NCI-H2227 (cell line): ENCODE results near the gene TNFAIP2.
"Not testable (repeated sequence)": the region's sequence is repeated elsewhere in the genome, so short reads cannot be mapped to it uniquely, and the experiment has no call there.

Experiments used
- DNase-seq: peaks from one replicate; lab custom pipeline; 2025; ENCODE audit not compliant: unreplicated experiment; lab: John Stamatoyannopoulos, UW

Gene TNFAIP2

GRCh38 chr14:103155010-103155409 lies 31.7 kb downstream of the TNFAIP2 start:
- no peak for DNase-seq

- DNase-seq, result not testable (repeated sequence)
Measured at GRCh38 chr14:103155416-103155815, 32.2 kb downstream of the TNFAIP2 start.

GRCh38 chr14:103155826-103156394 lies 32.6 kb downstream of the TNFAIP2 start:
- no peak for DNase-seq

GRCh38 chr14:103156651-103157378 lies 33.6 kb downstream of the TNFAIP2 start:
- DNase-seq, result no peak

GRCh38 chr14:103157969-103158368 lies 34.7 kb downstream of the TNFAIP2 start:
- DNase-seq, result no peak

GRCh38 chr14:103158688-103159087 lies 35.4 kb downstream of the TNFAIP2 start:
- no peak for DNase-seq

GRCh38 chr14:103160321-103161053 lies 37.2 kb downstream of the TNFAIP2 start:
- DNase-seq, result no peak

GRCh38 chr14:103161054-103161397 lies 37.8 kb downstream of the TNFAIP2 start:
- no peak for DNase-seq

- DNase-seq, result no peak
Measured at GRCh38 chr14:103163199-103163598, 39.9 kb downstream of the TNFAIP2 start.

- no peak for DNase-seq
Measured at GRCh38 chr14:103164006-103164405, 40.7 kb downstream of the TNFAIP2 start.

GRCh38 chr14:103164779-103165178 lies 41.5 kb downstream of the TNFAIP2 start:
- no peak for DNase-seq

- no peak for DNase-seq
Measured at GRCh38 chr14:103165323-103165722, 42.1 kb downstream of the TNFAIP2 start.

GRCh38 chr14:103169954-103170353 lies 46.7 kb downstream of the TNFAIP2 start:
- no peak for DNase-seq

- DNase-seq, result not testable (repeated sequence)
Measured at GRCh38 chr14:103171206-103171605, 47.9 kb downstream of the TNFAIP2 start.

GRCh38 chr14:103172921-103173320 lies 49.7 kb downstream of the TNFAIP2 start:
- DNase-seq, result no peak

- DNase-seq, result not testable (repeated sequence)
Measured at GRCh38 chr14:103173887-103174286, 50.6 kb downstream of the TNFAIP2 start.

- not testable (repeated sequence) for DNase-seq
Measured at GRCh38 chr14:103176176-103176575, 52.9 kb downstream of the TNFAIP2 start.

- no peak for DNase-seq
Measured at GRCh38 chr14:103177376-103177775, 54.1 kb downstream of the TNFAIP2 start.

GRCh38 chr14:103178521-103178920 lies 55.3 kb downstream of the TNFAIP2 start:
- DNase-seq, result no peak

GRCh38 chr14:103179094-103179493 lies 55.8 kb downstream of the TNFAIP2 start:
- no peak for DNase-seq

- no peak for DNase-seq
Measured at GRCh38 chr14:103180331-103180730, 57.1 kb downstream of the TNFAIP2 start.

GRCh38 chr14:103184046-103184445 lies 60.8 kb downstream of the TNFAIP2 start:
- DNase-seq, result no peak
